ENCODE data around the gene NLGN4X. TPM values are rescaled to one million over a fixed set of nuclear protein-coding genes. Genes with fewer than 3 reads are reported as not detected.

NLGN4X gene
- total RNA-seq, 1 donor from 2014 or later, result 8.4 TPM

DNA sequence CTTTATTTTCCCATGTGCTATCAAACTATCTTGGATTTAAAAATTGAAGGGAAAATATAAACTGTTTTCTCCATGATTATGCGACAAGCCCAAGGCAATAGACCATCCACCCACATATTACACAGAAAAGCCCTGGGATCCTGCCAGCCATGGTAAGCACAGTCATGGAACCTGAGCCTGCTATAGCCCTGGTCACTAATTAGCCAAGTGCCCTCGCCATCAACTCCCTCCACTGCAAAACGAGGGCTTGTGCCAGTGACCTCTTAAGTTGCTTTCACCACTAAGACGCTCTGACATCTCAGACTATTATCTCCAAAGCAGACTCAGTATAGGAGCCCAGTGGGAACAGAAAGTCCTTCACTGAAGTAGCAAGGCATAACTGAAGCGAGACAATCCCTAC, 69.2 kb downstream of the NLGN4X start:
- DNase-seq (ENCODE audit: low spot score), result no peak

DNA sequence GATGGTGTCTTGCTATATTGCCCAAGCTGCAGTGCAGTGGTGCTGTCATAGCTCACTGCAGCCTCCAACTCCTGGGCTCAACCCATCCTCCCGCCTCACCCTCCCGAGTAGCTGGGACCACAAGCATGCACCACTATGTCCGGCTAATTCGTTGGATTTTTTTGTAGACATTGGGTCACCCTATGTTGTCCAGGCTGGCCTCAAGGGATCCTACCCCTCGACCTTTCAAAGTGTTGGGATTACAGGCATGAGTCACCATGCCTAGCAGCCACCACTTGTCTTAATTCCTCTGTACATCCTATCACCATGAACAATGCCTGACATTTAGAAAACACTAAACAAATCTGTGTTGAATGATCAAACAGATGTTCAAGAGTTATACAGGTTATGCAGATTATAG, 76.7 kb downstream of the NLGN4X start:
- no peak for DNase-seq (ENCODE audit: low spot score)

GRCh38 chrX:6149060-6149872, 79.4 kb downstream of the NLGN4X start:
- DNase-seq (ENCODE audit: low spot score), result no peak

DNA sequence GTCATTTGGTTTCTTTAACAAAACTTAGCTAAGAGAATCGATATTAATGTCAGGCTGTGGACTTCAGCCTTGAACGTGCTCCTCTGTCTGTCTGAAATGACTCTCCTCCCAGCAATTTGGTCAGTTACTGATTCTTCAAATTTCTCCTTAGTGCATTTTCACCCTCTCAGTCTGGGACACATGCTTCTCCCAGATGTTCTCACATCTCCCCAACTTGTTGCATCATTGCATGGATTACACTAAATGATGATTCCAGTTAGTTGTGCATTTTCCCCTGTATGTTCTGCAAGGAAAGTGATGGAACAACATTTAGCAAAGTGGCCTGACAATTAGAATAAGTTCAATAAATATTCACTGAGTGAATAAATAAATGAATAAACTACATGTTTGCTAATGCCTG, 94.4 kb downstream of the NLGN4X start:
- no peak for DNase-seq (ENCODE audit: low spot score)

- no peak for DNase-seq (ENCODE audit: low spot score)
Measured at GRCh38 chrX:6132970-6133369, 95.7 kb downstream of the NLGN4X start.

- DNase-seq (ENCODE audit: low spot score), result no peak
Measured at GRCh38 chrX:6131287-6131686, 97.4 kb downstream of the NLGN4X start.

DNA sequence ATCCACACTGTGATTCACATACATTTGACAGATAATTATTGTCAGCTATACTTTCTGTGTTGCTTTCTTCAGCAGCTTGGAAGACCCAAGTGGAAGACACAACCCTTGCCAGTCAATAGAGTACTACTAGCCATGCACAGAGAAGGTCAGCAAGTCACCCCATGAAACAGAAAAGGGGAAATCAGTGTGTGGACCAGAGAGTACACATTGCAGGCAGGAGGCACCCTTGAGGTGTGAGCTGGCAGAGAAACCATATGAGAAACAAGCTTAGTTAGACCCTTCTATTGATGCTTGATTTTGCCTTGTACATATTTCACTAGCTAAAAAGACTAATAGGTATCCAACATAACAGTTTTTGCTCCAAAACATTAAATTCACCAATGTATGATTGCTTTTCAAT, 99.5 kb downstream of the NLGN4X start:
- DNase-seq (ENCODE audit: low spot score), result no peak

DNA sequence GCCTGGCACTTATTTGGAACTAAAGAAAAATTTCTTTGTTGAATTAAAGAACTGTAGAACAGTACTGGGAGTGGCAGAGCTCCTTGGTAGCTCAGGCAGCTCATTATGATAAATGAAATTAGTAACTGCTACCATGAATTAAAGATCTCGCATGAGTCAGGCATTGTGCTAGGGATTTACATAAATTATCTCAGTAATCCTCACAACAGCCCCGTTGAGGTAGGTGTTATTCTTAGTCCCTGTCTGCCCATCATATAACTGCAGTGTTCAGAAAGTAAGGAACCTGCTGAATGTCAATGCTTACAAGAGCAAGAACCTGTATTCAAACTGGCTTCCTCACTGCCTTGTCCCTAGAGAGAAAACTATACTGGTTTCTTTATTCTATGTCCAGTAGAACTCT, 108.3 kb downstream of the NLGN4X start:
- no peak for DNase-seq (ENCODE audit: low spot score)

GRCh38 chrX:6095469-6095868, 133.2 kb downstream of the NLGN4X start:
- no peak for DNase-seq (ENCODE audit: low spot score)

DNA sequence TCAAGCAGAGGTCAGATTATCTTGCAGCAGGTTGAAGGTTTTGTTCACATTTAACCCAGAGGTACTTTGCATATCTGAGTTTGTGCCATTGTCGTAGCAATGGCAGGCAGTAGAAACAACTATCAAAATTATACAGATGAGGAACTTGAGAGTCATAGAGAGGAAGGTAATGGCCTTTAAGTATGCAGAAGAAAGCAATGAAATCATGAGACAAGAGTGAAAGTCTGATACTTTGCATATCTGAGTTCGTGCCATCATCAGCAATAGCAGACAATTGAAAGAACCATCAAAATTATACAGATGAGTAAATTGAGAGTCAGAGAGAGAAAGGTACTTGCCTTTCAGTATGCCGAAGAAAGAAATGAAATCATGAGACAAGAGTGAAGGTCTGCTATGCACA, 154.1 kb downstream of the NLGN4X start:
- DNase-seq (ENCODE audit: low spot score), result no peak

GRCh38 chrX:6071731-6072130, 156.9 kb downstream of the NLGN4X start:
- no peak for DNase-seq (ENCODE audit: low spot score)

- no peak for DNase-seq (ENCODE audit: low spot score)
Measured at GRCh38 chrX:6067600-6067999, 161.1 kb downstream of the NLGN4X start.

- no peak for DNase-seq (ENCODE audit: low spot score)
Measured at GRCh38 chrX:6053141-6053540, 175.5 kb downstream of the NLGN4X start.

DNA sequence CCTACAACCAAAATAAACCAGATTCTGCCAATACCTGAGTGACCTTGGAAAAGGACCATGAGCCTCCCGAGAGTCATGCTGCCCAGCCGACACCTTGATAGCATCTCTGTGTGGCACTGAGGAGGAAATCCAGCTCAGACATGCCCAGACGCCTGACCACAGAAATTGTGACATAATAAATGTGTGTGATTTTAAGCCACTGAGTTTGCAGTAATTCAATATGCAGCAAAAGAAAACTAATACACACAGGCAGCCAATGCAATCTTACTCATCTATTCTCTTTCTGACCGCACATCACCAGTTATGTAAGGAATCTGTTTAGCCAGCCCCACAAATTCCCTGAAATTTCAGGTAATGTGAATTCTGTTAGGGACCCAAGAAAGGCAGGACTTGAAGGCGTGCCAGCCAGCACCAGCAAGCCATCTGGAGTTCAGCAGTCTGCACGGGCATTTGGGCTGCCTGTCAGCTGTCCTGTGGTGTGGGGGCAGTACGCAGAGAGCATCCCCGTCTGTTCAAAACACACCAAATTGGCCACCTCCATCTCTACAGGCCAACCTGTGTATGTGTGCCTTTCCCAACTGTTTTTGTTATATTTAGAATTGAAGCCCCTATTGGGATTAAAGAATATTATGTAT, 176.4 kb downstream of the NLGN4X start:
- DNase-seq (ENCODE audit: low spot score), result no peak

DNA sequence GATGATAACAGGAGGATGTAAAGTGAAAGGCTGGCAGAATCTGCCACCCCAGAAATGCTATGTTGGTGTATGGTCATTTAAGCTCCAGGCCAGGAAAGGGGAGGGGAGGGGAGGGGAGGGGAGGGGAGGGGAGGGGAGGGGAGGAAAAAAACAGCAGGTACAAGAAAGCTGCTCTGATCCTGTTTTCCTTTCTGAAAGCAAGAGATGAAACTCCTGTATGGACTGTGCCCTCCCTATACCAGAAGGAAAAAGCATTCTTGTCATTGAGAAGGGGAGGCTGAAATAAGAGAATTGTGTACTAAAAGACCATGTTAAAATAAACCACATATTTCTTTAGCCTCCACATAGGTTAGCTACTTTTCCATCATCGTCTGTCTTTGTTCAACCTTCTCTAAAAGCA, 179.5 kb downstream of the NLGN4X start:
- DNase-seq (ENCODE audit: low spot score), result no peak

DNA sequence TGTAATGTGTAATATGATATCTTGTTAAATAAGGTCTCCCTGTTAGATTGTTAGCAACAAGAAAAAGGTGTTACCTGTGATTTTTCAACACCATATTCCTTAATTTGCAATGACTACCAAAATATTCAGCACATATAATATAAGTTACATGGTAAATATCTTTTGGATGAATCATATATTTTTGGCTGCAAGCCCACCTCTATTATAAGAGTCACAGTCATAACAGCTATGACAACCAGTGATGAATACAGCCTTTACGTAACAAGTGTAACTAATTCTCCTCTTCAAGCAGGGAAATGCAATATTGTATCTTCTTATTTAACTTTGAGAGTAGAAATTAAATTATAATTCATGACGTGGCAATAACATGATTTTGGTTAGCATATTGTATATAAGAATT, 187.0 kb downstream of the NLGN4X start:
- DNase-seq (ENCODE audit: low spot score), result no peak

DNA sequence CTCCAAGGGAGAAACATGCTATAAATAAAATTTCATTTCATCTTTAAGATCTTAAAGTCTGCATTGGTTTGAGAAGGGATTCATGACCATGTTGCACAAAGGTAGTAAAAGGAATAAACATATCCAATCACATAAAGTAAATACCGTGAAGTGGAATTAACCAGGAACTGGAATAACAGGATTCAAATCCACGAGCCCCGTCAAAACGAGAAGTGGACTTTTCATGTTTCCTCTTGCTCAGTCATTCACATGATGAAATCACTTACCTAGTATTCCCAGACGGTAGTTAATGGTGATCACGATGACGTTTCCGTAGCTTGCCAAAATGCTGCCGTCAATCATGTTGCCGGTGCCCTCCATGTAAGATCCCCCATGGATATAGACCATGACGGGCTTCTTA, 199.7 kb downstream of the NLGN4X start:
- DNase-seq (ENCODE audit: low spot score), result no peak

DNA sequence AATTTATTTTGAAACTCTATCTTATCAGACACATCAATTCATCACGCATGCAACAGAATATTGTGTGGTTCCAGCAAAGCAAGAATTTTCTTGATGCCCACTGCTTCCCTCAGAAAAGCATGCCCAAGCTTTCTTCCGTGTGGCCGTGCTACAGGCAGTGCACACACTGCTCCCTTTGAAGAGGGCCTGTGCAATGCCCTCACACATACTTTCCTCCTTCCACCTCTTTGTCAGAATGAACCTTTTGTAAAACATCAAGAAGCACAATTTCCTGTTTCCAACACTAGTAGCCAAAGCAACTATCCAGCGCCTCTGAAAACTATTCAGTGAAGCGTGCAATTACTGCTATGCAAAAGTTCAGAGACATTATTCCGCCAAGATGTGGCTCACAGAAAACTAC, 201.7 kb downstream of the NLGN4X start:
- no peak for DNase-seq (ENCODE audit: low spot score)

GRCh38 chrX:6026429-6026828, 202.2 kb downstream of the NLGN4X start:
- DNase-seq (ENCODE audit: low spot score), result no peak

GRCh38 chrX:6024204-6024603, 204.5 kb downstream of the NLGN4X start:
- DNase-seq (ENCODE audit: low spot score), result no peak

- DNase-seq (ENCODE audit: low spot score), result no peak
Measured at GRCh38 chrX:6021316-6022091, 207.2 kb downstream of the NLGN4X start.

- DNase-seq (ENCODE audit: low spot score), result no peak
Measured at GRCh38 chrX:6019076-6019475, 209.6 kb downstream of the NLGN4X start.
